ENCODE data around the gene ZP2. TPM values are rescaled to one million over a fixed set of nuclear protein-coding genes. Genes with fewer than 3 reads are reported as not detected.

ZP2 gene
- total and polyA plus RNA-seq, 9 of the 15 experiments (the other 6 are each of a cell fraction or from before 2014, with no cell fraction given), result not detected

GRCh38 chr16:21226749-21227148 lies 15.4 kb upstream of the ZP2 start:
- FAIRE-seq (no peak), DNase-seq (ENCODE audit: extremely low read depth in 1 of 4, low spot score in 3 of 4) (no peak), ATAC-seq (no peak)
- CTCF ChIA-PET (ENCODE audit: low intra/inter-chr PET ratio), result no interaction called here
- Histone ChIP-seq H3K27me3 (ENCODE audit: control insufficient read depth in 2 of 2, insufficient read depth in 2 of 2, low read length in 2 of 2) (peaks cover 2 to 6% of the 10 kb centered on the region in 2 experiments; a peak in 4 of 5 replicates), H3K4me2 (ENCODE audit: insufficient read depth, low read length) (no peak overlapping the region), H4K20me1 (replicated peaks; ENCODE audit: control insufficient read depth, insufficient read depth, low read length) (no peaks in the 10 kb centered on the region), H3K9me1 (ENCODE audit: control insufficient read depth, insufficient read depth, low read length) (no peaks in the 10 kb centered on the region), H3K79me2 (ENCODE audit: control insufficient read depth, insufficient read depth, low read length) (no peaks in the 10 kb centered on the region), H3K9me3 (replicated peaks; ENCODE audit: control insufficient read depth, insufficient read depth, low read depth, low read length) (no peaks in the 10 kb centered on the region), H2AFZ (ENCODE audit: low read depth, low read length) (no peak overlapping the region), H3K27ac (ENCODE audit: extremely low read depth, low read depth, low read length) (no peak overlapping the region), H3K36me3 (ENCODE audit: control insufficient read depth, insufficient read depth, low read length) (no peaks in the 10 kb centered on the region), H3K4me3 (no peak overlapping the region), H3K4me1 (replicated peaks in 1 of 2; ENCODE audit: control insufficient read depth in 2 of 2, insufficient read depth in 2 of 2, low read length in 2 of 2) (peaks cover 3 to 7% of the 10 kb centered on the region in 2 experiments; a peak in 2 of 5 replicates), H3K9ac (ENCODE audit: insufficient read depth in 1 of 2, low read depth in 2 of 2, low read length in 2 of 2) (no peak overlapping the region)
- BruUV-seq (replicated peaks), result no TSS peak
- intact Hi-C loops (cut with micrococcal nuclease), result loop anchor here (5.0 kb wide), 1 partner anchor 51 kb away; the partner anchor contains the start of gene CRYM
- in situ Hi-C loops (cut with MboI), result no loop called here
- POLR2A ChIA-PET, result no interaction called here
- TF ChIP-seq TBL1XR1 (IDR thresholded peaks at IDR 0.05; ENCODE audit: low read length in 2 of 2), result no peak
- TF ChIP-seq PATZ1 (CRISPR knock-in tag; IDR thresholded peaks at IDR 0.05; ENCODE audit: borderline replicate concordance), result no peak
- no peak for TF ChIP-seq DIDO1 (tag; IDR thresholded peaks at IDR 0.05; ENCODE audit: low read depth)
- no peak for TF ChIP-seq KAT2B (IDR thresholded peaks at IDR 0.05; ENCODE audit: low read depth, low read length)
- no peak for TF ChIP-seq FOXO4 (CRISPR knock-in tag; IDR thresholded peaks at IDR 0.05)
- TF ChIP-seq ZZZ3 (IDR thresholded peaks at IDR 0.05), result no peak
- TF ChIP-seq ZNF232 (CRISPR knock-in tag; IDR thresholded peaks at IDR 0.05), result no peak
- no peak for TF ChIP-seq MED1 (CRISPR knock-in tag; IDR thresholded peaks at IDR 0.05; ENCODE audit: borderline replicate concordance)
- no peak for TF ChIP-seq IFI16 (CRISPR knock-in tag; IDR thresholded peaks at IDR 0.05)
